Articular chondrocyte of knee joint (primary cell): Measurements from ENCODE around the gene BBS1. TPM values are rescaled to one million over a fixed set of nuclear protein-coding genes. Genes with fewer than 3 reads are reported as not detected.

Source experiments
- total RNA-seq: library from RNA; depleted of rRNA; stranded (reverse); fragments of >200 nt; gene quantifications from 2 replicates; pipeline ENCODE4 v1.2.3, GENCODE V29; 2012

BBS1 gene
- total RNA-seq: 37.8 and 52.4 TPM in 2 replicates

GRCh38 chr11:66510271-66510989 lies at the start of gene BBS1:
TSS of gene BBS1 (plus strand) at chr11:66510635. CDS start at chr11:66510660, 25 bp downstream.

GRCh38 chr11:66466225-66467033 lies 44.0 kb upstream of the BBS1 start, which contains the start of gene PELI3:
TSS of gene PELI3 (plus strand) at chr11:66466905. CDS start at chr11:66468129, 1,224 bp downstream.

GRCh38 chr11:66480117-66480938 lies 30.1 kb upstream of the BBS1 start, which contains the start of gene DPP3:
TSS of gene DPP3 (plus strand) at chr11:66480434. CDS start at chr11:66482201, 1,767 bp downstream.

GRCh38 chr11:66545701-66546367 lies 35.4 kb downstream of the BBS1 start, which contains the start of gene ZDHHC24:
TSS of gene ZDHHC24 (minus strand) at chr11:66546048. CDS start at chr11:66546003, 45 bp downstream.

GRCh38 chr11:66546368-66546965 lies 36.0 kb downstream of the BBS1 start, which contains the start of gene ACTN3:
TSS of gene ACTN3 (plus strand) at chr11:66546903. CDS start at chr11:66546938, 35 bp downstream.

GRCh38 chr11:66568124-66568916 lies 57.9 kb downstream of the BBS1 start, which contains the start of gene CTSF:
TSS of gene CTSF (minus strand) at chr11:66568606. CDS start at chr11:66568486, 120 bp downstream.

Other genes with a start within 250 kb of the BBS1 start
- gene RAB1B, start 242.0 kb upstream of the BBS1 start, total RNA-seq: 74.4 and 77.1 TPM in 2 replicates
- 0.22 TPM in 1 of 2 replicates, not detected in the other for gene CNIH2, start 232.5 kb upstream of the BBS1 start, total RNA-seq
- 99.6 and 122 TPM in 2 replicates for gene YIF1A, start 221.5 kb upstream of the BBS1 start, total RNA-seq
- gene TMEM151A, start 218.7 kb upstream of the BBS1 start, total RNA-seq: 0.26 and 0.32 TPM in 2 replicates
- 29.1 and 39.1 TPM in 2 replicates for gene CD248, start 193.6 kb upstream of the BBS1 start, total RNA-seq
- 22.7 and 23.1 TPM in 2 replicates for gene RIN1, start 174.2 kb upstream of the BBS1 start, total RNA-seq
- gene BRMS1, start 165.5 kb upstream of the BBS1 start, total RNA-seq: 36.4 and 38.0 TPM in 2 replicates
- gene B4GAT1, start 163.0 kb upstream of the BBS1 start, total RNA-seq: 14.5 and 18.1 TPM in 2 replicates
- gene SLC29A2, start 138.9 kb upstream of the BBS1 start, total RNA-seq: 0.11 and 0.13 TPM in 2 replicates
- under 0.01 TPM in 1 of 2 replicates, not detected in the other for gene NPAS4, start 89.6 kb upstream of the BBS1 start, total RNA-seq
- 36.5 and 45.6 TPM in 2 replicates for gene MRPL11, start 71.8 kb upstream of the BBS1 start, total RNA-seq
- 8.8 and 10.1 TPM in 2 replicates for gene PELI3, start 43.7 kb upstream of the BBS1 start, total RNA-seq
- 27.1 and 33.2 TPM in 2 replicates for gene DPP3, start 30.2 kb upstream of the BBS1 start, total RNA-seq
- gene ZDHHC24, start 35.4 kb downstream of the BBS1 start, total RNA-seq: 7.7 and 9.5 TPM in 2 replicates
- under 0.01 and 0.11 TPM in 2 replicates for gene ACTN3, start 36.3 kb downstream of the BBS1 start, total RNA-seq
- 26.3 and 26.8 TPM in 2 replicates for gene CTSF, start 58.0 kb downstream of the BBS1 start, total RNA-seq
- gene CCDC87, start 82.4 kb downstream of the BBS1 start, total RNA-seq: 0.76 and 0.78 TPM in 2 replicates
- 27.7 and 39.3 TPM in 2 replicates for gene CCS, start 82.5 kb downstream of the BBS1 start, total RNA-seq
- gene RBM14, start 106.0 kb downstream of the BBS1 start, total RNA-seq: 26.5 and 30.6 TPM in 2 replicates
- 84.2 and 86.1 TPM in 2 replicates for gene RBM4, start 128.1 kb downstream of the BBS1 start, total RNA-seq
- 16.9 and 22.2 TPM in 2 replicates for gene RBM4B, start 167.3 kb downstream of the BBS1 start, total RNA-seq
- gene SPTBN2, start 218.6 kb downstream of the BBS1 start, total RNA-seq: 0.43 and 0.91 TPM in 2 replicates